ENCODE data around the gene WIZ.

GRCh38 chr19:15438577-15438976 is 11.2 kb downstream of the WIZ start:
- TF ChIP-seq POLR2AphosphoS5 (IDR thresholded peaks at IDR 0.05), result no peak
- TF ChIP-seq CTCF (IDR thresholded peaks at IDR 0.05), result no peak
